Central memory CD8-positive, alpha-beta T cell (primary cell): ENCODE data around the gene POLN.

ENCODE experiments used
- ATAC-seq: fragments of 150-1000 bp; cut with Tn5 transposase; replicated peaks from 2 replicates; pipeline ENCODE4 v1.10.0; 2022; ENCODE audit warnings: mild to moderate bottlenecking, moderate FRiP score, moderate number of reproducible peaks; ENCODE audit not compliant: poor library complexity, severe bottlenecking; ENCODE audit errors: extremely low read depth
- DNase-seq, 2 donors: peaks; one replicate each; pipeline ENCODE4 v3.0.0; 2021; ENCODE audit warnings: low spot score in 2 of 2
- H3K27ac Mint-ChIP-seq: one replicate; pipeline ENCODE4 v1.8.0; 2022; ENCODE audit warnings: low read depth, mild to moderate bottlenecking, moderate library complexity, mixed read lengths
- H3K27me3 Mint-ChIP-seq: one replicate; pipeline ENCODE4 v1.8.0; 2022; ENCODE audit warnings: mixed read lengths
- H3K36me3 Mint-ChIP-seq: one replicate; pipeline ENCODE4 v1.8.0; 2022; ENCODE audit warnings: mild to moderate bottlenecking, moderate library complexity, mixed read lengths; ENCODE audit not compliant: insufficient read depth
- H3K4me1 Mint-ChIP-seq: one replicate; pipeline ENCODE4 v1.8.0; 2022; ENCODE audit warnings: mixed read lengths
- H3K4me3 Mint-ChIP-seq: one replicate; pipeline ENCODE4 v1.8.0; 2022; ENCODE audit warnings: mild to moderate bottlenecking, moderate library complexity, mixed read lengths
- H3K9me3 Mint-ChIP-seq: one replicate; pipeline ENCODE4 v1.8.0; 2022; ENCODE audit warnings: mixed read lengths

POLN gene

DNA sequence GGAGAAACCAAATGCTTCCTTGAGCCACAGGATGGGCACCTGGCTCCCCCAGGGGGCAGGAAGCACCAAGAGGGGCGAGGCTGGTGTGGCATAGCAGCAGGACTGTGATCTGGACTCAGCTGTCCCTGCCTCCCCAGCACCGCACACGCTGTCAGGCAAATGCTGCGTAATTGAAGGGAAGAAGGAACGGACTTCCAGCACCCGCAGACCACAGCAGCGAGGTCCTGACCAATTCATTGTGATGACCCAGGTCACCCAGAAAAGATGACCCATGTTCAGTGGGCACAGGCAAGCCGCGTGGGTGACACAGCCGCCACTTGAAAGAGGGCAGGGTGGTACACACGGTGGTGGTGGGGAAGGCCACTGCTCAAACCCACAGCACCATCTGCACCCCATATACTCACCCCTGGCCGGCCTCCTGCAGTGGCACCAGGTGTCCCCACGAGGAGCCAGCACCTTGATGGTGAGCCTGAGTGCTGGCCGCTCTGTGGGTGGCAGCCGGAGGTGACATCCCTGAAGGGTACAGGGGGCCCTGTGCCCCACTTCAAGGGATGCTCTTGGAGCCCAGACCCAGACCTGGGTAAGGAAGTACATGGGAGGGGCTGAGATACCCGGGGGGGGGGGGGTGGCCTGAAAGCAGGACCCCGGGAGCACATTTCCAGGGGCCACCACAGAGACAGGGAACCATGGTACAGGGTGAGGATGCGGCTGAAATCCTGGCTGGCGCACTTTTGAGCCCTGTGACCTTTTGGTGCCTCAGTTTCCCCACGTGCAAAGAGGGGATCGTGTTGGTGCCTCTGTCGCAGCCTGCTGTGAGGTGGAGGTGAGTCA, 171.3 kb downstream of the POLN start:
- Mint-ChIP-seq H3K9me3 (no peaks in the 10 kb centered on the region), H3K4me1 (no peaks in the 10 kb centered on the region), H3K27me3 (peaks cover 9% of the 10 kb centered on the region), H3K4me3 (no peak overlapping the region), H3K36me3 (no peaks in the 10 kb centered on the region), H3K27ac (no peak overlapping the region)
- no peak for DNase-seq
- ATAC-seq, result no peak

DNA sequence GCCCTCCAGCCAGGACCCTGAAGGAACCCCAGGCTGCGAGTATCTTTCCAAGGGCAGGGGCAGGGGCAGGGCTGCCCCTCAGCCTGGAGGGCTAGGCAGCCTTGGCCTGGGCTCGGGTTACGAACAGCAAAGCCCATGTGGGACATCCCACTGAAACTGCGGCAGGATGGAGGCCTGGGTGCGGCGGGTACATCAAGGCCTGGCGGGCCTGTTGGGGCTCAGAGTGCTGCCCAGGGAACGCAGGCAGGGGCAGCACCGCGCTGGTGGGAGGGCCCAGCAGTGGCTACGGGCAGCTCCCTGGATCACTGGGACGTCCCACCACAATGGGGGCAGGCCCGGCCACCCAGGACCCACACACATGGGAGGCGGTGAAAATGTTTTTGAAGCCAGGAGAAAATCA, 171.9 kb downstream of the POLN start:
- no peaks in the 10 kb centered on the region for H3K9me3 Mint-ChIP-seq
- no peaks in the 10 kb centered on the region for H3K36me3 Mint-ChIP-seq
- H3K27ac Mint-ChIP-seq, result no peak overlapping the region
- ATAC-seq (no peak), DNase-seq (no peak)
- H3K27me3 Mint-ChIP-seq, result peaks cover 9% of the 10 kb centered on the region
- no peaks in the 10 kb centered on the region for H3K4me1 Mint-ChIP-seq
- H3K4me3 Mint-ChIP-seq, result no peak overlapping the region

DNA sequence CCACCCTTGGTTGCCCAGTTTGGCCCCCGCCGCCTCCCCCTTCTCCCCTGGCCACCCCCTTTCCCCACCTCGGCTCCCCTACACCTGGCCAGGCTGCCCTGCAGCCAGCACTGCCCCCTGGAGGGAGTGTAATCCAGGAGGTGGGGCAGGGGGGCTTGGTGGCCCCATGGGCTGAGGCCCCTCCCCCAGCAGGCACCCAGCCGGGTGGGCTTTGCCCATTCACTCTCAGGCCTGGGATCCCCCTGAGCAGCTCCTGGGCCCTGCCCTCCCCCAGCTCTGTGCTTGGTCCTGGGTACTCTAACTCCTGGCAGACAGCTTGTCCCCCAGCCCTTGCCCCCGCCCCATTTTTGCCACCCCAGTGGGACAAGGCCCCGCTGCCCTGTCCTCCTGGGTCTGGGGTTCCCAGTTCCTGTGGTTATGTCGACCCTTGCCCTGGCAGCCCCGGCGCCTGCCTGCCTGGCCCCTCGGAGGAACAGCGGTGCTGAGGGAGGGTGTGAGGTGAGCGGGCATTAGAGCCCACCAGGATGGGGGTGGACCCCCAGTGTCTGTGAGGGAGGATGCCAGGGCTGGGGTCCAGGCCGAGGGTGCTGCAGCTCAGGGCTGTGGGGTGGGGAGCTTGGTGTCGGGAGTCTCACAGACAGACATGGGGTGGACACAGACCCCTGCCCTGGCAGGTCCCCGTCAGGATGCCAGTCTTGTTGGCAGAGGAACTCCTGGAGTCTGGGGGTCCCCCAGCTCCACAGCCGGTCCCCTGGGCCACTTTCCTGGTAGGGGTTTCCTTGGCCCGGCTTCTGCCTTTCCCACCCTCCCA, 172.6 kb downstream of the POLN start:
- Mint-ChIP-seq H3K4me3 (no peak overlapping the region), H3K9me3 (no peaks in the 10 kb centered on the region), H3K27ac (no peak overlapping the region), H3K4me1 (no peaks in the 10 kb centered on the region), H3K36me3 (no peaks in the 10 kb centered on the region), H3K27me3 (peaks cover 9% of the 10 kb centered on the region)
- no peak for ATAC-seq
- DNase-seq, result no peak

DNA sequence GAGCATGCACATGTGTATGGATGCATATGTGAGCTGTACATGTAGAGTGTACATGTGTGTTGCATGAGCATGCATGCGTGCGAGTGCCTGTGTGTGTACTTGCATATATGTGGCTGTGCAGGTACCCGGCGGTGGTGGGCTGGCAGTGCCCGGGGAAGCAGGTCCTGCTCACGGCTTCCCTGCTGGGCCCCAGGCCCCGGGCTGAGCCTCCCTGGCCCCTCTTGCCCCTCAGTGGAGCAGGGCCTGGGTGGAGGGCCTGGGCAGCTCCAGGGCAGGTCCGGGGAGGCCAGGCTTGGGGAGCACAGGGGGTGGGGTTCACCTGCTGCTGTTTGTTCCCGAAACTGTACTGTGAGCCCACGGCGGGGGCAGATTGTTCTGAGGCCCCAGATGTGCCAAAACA, 173.4 kb downstream of the POLN start:
- ATAC-seq, result no peak
- H3K4me3 Mint-ChIP-seq, result no peak overlapping the region
- H3K36me3 Mint-ChIP-seq, result no peaks in the 10 kb centered on the region
- H3K4me1 Mint-ChIP-seq, result no peaks in the 10 kb centered on the region
- DNase-seq, result no peak
- H3K27ac Mint-ChIP-seq, result no peak overlapping the region
- H3K27me3 Mint-ChIP-seq, result peaks cover 9% of the 10 kb centered on the region
- no peaks in the 10 kb centered on the region for H3K9me3 Mint-ChIP-seq

DNA sequence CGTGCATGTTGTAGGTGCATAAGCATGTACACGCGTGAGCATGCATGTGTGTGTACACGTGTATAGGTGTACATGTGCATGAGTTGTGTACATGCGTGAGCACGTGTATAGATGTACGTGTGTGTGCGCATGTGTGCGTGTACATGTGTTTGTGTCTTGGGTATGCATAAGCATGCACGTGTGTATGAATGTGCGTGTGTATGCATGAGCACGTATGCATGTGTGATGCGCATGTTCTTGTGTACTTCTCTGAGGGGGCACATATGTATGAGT, 173.8 kb downstream of the POLN start:
- no peak overlapping the region for H3K27ac Mint-ChIP-seq
- H3K4me3 Mint-ChIP-seq, result no peak overlapping the region
- no peaks in the 10 kb centered on the region for H3K4me1 Mint-ChIP-seq
- no peaks in the 10 kb centered on the region for H3K36me3 Mint-ChIP-seq
- DNase-seq (no peak), ATAC-seq (no peak)
- H3K9me3 Mint-ChIP-seq, result no peaks in the 10 kb centered on the region
- H3K27me3 Mint-ChIP-seq, result peaks cover 9% of the 10 kb centered on the region

DNA sequence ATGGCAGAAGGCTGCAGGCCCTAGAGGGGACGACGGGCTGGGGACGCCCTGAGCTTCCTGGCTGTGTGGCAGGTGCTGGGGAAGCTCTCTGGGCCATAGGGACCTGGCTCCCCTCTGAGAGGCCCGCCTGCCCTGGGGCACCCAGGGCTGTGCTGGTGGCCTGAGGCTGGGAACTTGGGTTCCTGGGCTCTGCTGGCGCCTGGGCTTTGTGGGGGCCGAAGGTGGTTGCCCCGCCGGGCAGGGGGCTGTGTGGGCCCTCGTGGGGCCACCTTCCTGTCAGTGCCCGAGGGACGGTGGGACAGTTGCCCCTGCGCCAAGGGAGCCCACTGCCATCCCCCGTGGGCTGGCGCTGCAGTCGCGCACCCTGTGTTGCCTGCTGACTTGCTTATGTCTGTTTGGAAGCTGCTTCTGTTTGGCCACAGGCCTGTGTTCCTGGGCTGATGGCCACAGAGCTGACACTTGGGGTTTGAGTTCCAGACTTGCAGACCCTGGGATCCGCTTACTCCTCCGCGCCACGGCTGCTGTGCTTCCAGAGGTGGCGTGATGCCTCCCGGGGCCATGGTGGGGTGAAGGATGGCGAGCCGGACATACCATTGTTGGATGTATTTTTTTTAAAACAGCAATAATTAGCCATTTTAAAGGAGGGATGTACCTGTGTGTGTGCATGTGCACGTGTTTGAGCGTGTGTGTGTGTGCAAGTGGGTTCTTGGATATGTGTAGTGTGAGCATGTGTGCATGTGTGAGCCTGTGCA, 174.3 kb downstream of the POLN start:
- H3K27ac Mint-ChIP-seq, result no peak overlapping the region
- ATAC-seq (no peak), DNase-seq (no peak)

DNA sequence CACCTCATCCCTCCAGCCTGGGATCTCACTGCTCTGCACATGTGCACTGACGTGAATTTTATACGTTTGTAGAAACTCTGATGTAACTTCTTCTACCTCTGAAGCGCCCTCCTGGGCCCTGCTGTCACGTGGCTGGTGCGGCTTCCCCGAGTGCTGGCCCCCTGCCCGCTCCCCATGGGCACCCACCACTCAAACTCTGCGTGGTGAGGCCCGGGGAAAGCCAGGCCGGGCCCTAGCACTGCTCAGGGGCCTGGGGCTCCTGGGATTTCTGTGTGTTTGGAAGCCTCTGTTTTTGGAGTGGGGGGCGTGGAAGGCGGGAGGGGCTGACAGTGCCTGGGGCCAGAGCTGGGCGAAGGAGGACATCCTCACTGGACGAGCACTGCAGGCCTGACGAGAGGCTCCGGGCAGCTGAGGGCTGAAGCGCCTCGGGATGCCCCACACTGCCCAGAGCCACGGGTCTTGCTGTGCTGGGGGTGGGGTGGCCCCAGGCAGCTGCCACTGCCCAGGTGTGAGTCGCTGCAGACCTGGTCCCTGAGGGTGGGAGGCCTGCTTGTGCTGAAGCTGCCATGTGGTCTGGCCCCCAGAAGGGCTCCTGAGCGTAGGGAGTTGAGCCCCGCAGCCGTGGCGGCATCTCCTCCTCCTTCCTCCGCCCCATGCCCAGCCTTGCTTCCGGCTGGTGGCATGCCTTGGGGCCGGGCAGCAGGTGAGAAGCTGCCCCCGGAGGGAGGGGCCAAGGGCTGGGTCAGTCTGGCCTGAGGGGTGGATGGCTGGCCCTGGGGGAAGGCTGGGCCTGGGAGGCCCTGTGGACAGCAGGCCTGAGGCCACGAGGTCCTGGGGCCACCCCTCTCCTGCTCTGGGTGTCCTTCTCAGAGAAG, 175.1 kb downstream of the POLN start:
- no peaks in the 10 kb centered on the region for H3K36me3 Mint-ChIP-seq
- H3K27me3 Mint-ChIP-seq, result peaks cover 15% of the 10 kb centered on the region
- no peak overlapping the region for H3K27ac Mint-ChIP-seq
- no peaks in the 10 kb centered on the region for H3K9me3 Mint-ChIP-seq
- H3K4me1 Mint-ChIP-seq, result no peaks in the 10 kb centered on the region
- DNase-seq (no peak), ATAC-seq (no peak)
- H3K4me3 Mint-ChIP-seq, result no peak overlapping the region

More for the DNA sequence above, 174.3 kb downstream of the POLN start:
- H3K36me3 Mint-ChIP-seq, result no peaks in the 10 kb centered on the region
- H3K4me1 Mint-ChIP-seq, result no peaks in the 10 kb centered on the region
- peaks cover 9% of the 10 kb centered on the region for H3K27me3 Mint-ChIP-seq
- H3K9me3 Mint-ChIP-seq, result no peaks in the 10 kb centered on the region
- no peak overlapping the region for H3K4me3 Mint-ChIP-seq

DNA sequence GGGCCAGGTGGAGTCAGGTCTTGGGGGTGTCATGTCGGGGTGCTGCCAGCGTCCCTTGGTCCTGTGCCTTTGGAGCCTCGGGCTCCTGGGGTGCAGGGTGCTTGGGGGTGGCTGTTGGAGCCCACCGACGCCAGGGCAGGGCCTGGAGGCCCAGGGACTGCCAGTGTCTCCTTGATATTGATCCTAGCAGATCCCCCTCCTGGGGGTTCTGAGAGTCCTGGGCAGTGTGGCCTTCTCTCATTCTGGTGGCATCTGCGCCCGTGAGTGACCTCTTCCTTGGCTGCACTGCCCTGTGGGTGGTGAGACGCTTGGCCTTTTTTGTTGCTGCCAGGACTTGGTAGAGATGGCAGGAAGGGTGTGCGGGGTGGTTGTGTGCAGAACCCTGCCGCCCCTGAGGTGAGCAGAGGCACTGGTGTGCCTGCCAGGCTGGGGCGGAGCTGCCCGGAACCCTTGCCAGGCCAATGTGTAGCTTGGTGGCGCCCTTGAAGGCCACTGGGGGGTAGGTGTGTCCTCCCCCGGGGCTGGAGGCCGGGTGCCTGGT, 175.8 kb downstream of the POLN start:
- no peaks in the 10 kb centered on the region for H3K36me3 Mint-ChIP-seq
- H3K27me3 Mint-ChIP-seq, result peaks cover 14% of the 10 kb centered on the region
- no peak overlapping the region for H3K27ac Mint-ChIP-seq
- no peak overlapping the region for H3K4me3 Mint-ChIP-seq
- no peaks in the 10 kb centered on the region for H3K4me1 Mint-ChIP-seq
- no peak for ATAC-seq
- H3K9me3 Mint-ChIP-seq, result no peaks in the 10 kb centered on the region
- DNase-seq, result no peak

DNA sequence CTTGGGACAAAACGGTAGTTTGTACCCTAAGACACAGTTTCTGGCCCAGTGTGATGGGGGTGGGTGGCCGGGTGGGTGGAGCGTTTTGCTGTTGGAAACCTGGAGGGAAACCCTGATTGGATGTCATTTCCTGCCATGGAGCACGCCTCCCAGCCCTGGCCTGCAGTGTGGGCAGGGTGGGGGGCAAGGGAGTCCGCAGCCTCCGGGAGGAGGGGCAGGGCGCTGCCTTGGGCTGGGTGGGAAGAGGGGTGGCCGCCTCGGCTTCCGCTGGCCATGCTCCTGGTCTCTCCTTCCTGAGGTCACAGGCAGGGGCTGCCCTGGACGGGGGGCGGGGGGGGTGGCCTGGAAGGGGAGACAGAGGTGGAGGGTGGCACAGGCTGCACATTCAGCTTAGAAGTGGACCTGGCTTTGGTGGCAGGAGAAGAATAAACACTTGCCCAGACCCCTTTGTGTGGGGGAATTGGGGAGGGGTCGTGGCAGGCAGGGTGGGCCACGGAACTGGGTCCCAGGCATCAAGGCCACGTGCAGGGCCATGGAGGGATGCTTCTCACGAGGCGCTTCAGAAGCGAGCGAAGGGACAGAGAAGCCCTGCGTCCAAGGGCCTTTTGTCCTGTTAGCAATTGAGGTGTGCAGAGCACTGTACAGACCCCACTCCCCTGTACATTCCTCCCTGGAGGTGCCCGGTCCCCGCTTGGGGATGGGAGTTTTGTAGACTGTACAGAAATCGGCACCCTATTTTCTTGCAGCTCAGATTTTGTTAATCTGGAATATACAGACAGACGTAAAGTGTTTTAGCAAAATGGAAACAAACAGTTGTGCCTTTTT, 176.6 kb downstream of the POLN start:
- ATAC-seq (no peak), DNase-seq (no peak)
- Mint-ChIP-seq H3K27ac (no peak overlapping the region), H3K4me1 (no peaks in the 10 kb centered on the region), H3K9me3 (no peaks in the 10 kb centered on the region), H3K4me3 (no peak overlapping the region), H3K27me3 (peaks cover 10% of the 10 kb centered on the region), H3K36me3 (no peaks in the 10 kb centered on the region)

DNA sequence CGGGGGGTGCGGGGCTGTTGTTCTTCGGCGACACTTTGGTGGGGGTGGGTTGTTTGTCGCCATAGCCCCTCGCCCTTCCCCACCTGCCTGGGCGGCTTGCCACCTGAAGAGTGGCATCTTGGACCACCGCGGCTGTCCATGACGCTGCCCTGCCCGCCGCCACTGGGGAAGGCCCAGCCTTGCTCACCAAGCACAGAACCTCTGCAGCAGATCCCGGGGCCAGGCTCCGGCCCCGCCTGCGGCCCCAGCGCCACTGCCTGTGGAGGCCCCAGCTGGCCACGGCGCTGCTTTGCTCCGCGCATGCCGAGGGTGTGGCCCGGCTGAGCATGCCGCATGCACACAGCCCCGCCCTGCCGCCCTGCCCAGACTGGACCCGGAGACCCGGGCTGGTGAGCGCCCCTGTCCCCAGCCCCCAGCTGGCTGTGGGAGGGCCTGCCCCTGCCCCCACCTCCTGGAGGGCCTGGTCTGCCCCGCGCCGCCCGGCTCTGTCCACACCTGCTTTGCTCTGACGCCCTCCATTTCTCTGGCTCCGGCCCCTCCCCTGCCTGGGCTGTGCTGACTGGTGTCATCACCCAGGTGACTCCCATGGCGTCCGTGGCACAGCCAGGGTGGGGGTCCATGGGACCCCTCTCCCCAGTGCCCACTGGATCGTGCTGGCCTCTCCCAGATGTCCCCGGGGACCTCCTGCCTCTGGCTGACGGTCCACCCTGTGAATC, 177.5 kb downstream of the POLN start:
- Mint-ChIP-seq H3K36me3 (no peaks in the 10 kb centered on the region), H3K4me3 (no peak overlapping the region), H3K27me3 (peaks cover 10% of the 10 kb centered on the region), H3K27ac (no peak overlapping the region), H3K4me1 (no peaks in the 10 kb centered on the region), H3K9me3 (no peaks in the 10 kb centered on the region)
- ATAC-seq (no peak), DNase-seq (no peak)
